H1 (cell line): ENCODE measurements around the gene INTU. TPM values are rescaled to one million over a fixed set of nuclear protein-coding genes. Genes with fewer than 3 reads are reported as not detected.

ENCODE experiments used
- CTCF ChIA-PET: fragments of 300-600 bp; sonication (Branson Sonifier 250); formaldehyde crosslinking; loops from one replicate; lab custom pipeline; 2021; ENCODE audit not compliant: partially characterized antibody; lab: Charles Lee
- POLR2A ChIA-PET: fragments of 300-600 bp; sonication (Branson Sonifier 250); formaldehyde crosslinking; loops from one replicate; lab custom pipeline; 2021; ENCODE audit warnings: inconsistent platforms; ENCODE audit not compliant: partially characterized antibody; lab: Charles Lee
- DNase-seq, 2 experiments: peaks; one replicate each; pipeline versions ENCODE4 v3.0.0 to v3.0.0-alpha.2; 2010 to 2022; ENCODE audit warnings: low spot score in 2 of 2, low read depth in 1 of 2, mixed read lengths in 1 of 2
- FAIRE-seq: peaks from 2 replicates; lab custom pipeline; 2011; peaks lifted over from hg19 to GRCh38; lab: Jason Lieb, UNC
- H2AFZ ChIP-seq: 2 replicates; pipeline ENCODE4 v1.8.1; 2012; ENCODE audit warnings: low read length, inconsistent platforms
- H2AK5ac ChIP-seq: 2 replicates; pipeline ENCODE4 v1.6.1; 2013; ENCODE audit warnings: low read depth, low read length
- H2BK120ac ChIP-seq: replicated peaks from 2 replicates; pipeline ENCODE3; 2013; ENCODE audit warnings: low read depth, low read length, inconsistent platforms
- H2BK12ac ChIP-seq: 2 replicates; pipeline ENCODE4 v1.6.1; 2013; ENCODE audit warnings: low read depth, low read length
- H2BK15ac ChIP-seq: 2 replicates; pipeline ENCODE4 v1.6.1; 2013; ENCODE audit warnings: low read length
- H2BK20ac ChIP-seq: 2 replicates; pipeline ENCODE4 v1.6.1; 2013; ENCODE audit warnings: low read length
- H2BK5ac ChIP-seq: 2 replicates; pipeline ENCODE4 v1.6.1; 2013; ENCODE audit warnings: low read depth, low read length
- H3K14ac ChIP-seq: 2 replicates; pipeline ENCODE4 v1.6.1; 2013; ENCODE audit warnings: inconsistent platforms; ENCODE audit not compliant: insufficient read length
- H3K18ac ChIP-seq: 2 replicates; pipeline ENCODE4 v1.6.1; 2013; ENCODE audit warnings: low read length; ENCODE audit errors: extremely low read depth
- H3K23ac ChIP-seq: 2 replicates; pipeline ENCODE4 v1.6.1; 2013; ENCODE audit warnings: inconsistent platforms; ENCODE audit not compliant: insufficient read length
- H3K23me2 ChIP-seq: 2 replicates; pipeline ENCODE4 v1.6.1; 2013; ENCODE audit warnings: low read depth, low read length
- H3K27ac ChIP-seq: 2 replicates; pipeline ENCODE4 v1.6.1; 2011; ENCODE audit warnings: low read depth, low read length, inconsistent platforms
- H3K27me3 ChIP-seq, 4 experiments: replicated peaks in 1 of 4; 1 replicate in 1 of 4; 2 replicates in 3 of 4; pipeline versions ENCODE4 v1.6.1 to v1.8.1; 2011 to 2013; ENCODE audit warnings: low read length in 3 of 4, mild to moderate bottlenecking in 3 of 4, inconsistent platforms in 2 of 4, mixed read lengths in 2 of 4, moderate library complexity in 1 of 4; ENCODE audit not compliant: control insufficient read depth in 3 of 4, insufficient read depth in 3 of 4; ENCODE audit errors: extremely low read depth in 1 of 4
- H3K36me3 ChIP-seq, 4 experiments: 2 replicates each; pipeline versions ENCODE4 v1.6.1 to v1.8.1; 2011 to 2013; ENCODE audit warnings: mild to moderate bottlenecking in 4 of 4, low read length in 3 of 4, moderate library complexity in 2 of 4, control low read depth in 1 of 4, inconsistent platforms in 1 of 4; ENCODE audit not compliant: insufficient read depth in 4 of 4, control insufficient read depth in 2 of 4
- H3K4ac ChIP-seq: replicated peaks from 2 replicates; pipeline ENCODE3; 2013; ENCODE audit warnings: low read length, low read depth, mixed read lengths, inconsistent platforms; ENCODE audit not compliant: insufficient read length
- H3K4me1 ChIP-seq, 4 experiments: replicated peaks in 1 of 4; 1 replicate in 1 of 4; 2 replicates in 3 of 4; pipeline versions ENCODE4 v1.6.1 to v1.8.1; 2011 to 2013; ENCODE audit warnings: low read length in 3 of 4, inconsistent platforms in 2 of 4, mixed read lengths in 1 of 4; ENCODE audit not compliant: insufficient read depth in 4 of 4, control insufficient read depth in 3 of 4
- H3K4me2 ChIP-seq, 2 experiments: 2 replicates each; pipeline versions ENCODE4 v1.6.1 to v1.8.1; 2011 to 2013; ENCODE audit warnings: low read depth in 2 of 2, low read length in 2 of 2, control low read depth in 1 of 2, inconsistent platforms in 1 of 2, mild to moderate bottlenecking in 1 of 2; ENCODE audit not compliant: insufficient read depth in 1 of 2
- H3K4me3 ChIP-seq, 4 experiments: fragments of 200-600, 300-600 bp in 1 of 4; sonication (generic), shearing (Covaris generic), sonication (Bioruptor Twin) in 1 of 4; 2 replicates each; pipeline versions ENCODE4 v1.5.1 to v1.8.1; 2011 to 2016; ENCODE audit warnings: low read length in 4 of 4, low read depth in 3 of 4, control low read depth in 2 of 4, inconsistent platforms in 2 of 4, mild to moderate bottlenecking in 2 of 4, mixed read lengths in 1 of 4, moderate library complexity in 1 of 4; ENCODE audit not compliant: insufficient read depth in 2 of 4; ENCODE audit errors: extremely low read depth in 1 of 4
- H3K56ac ChIP-seq: replicated peaks from 2 replicates; pipeline ENCODE3; 2013; ENCODE audit warnings: low read depth, mild to moderate bottlenecking, mixed read lengths, low read length, inconsistent platforms; ENCODE audit not compliant: insufficient read length
- H3K79me1 ChIP-seq: 2 replicates; pipeline ENCODE4 v1.6.1; 2013; ENCODE audit warnings: low read depth, low read length, control low read depth
- H3K79me2 ChIP-seq, 2 experiments: 2 replicates each; pipeline versions ENCODE4 v1.6.1 to v1.8.1; 2012 to 2013; ENCODE audit warnings: low read length in 2 of 2, mild to moderate bottlenecking in 2 of 2, inconsistent platforms in 1 of 2; ENCODE audit not compliant: insufficient read depth in 2 of 2, control insufficient read depth in 1 of 2
- H3K9ac ChIP-seq, 4 experiments: replicated peaks in 1 of 4; 1 replicate in 1 of 4; 2 replicates in 3 of 4; pipeline versions ENCODE4 v1.6.1 to v1.8.1; 2011 to 2013; ENCODE audit warnings: low read depth in 3 of 4, low read length in 3 of 4, control low read depth in 2 of 4, mild to moderate bottlenecking in 2 of 4, moderate library complexity in 2 of 4, inconsistent platforms in 1 of 4; ENCODE audit errors: extremely low read depth in 1 of 4
- H3K9me3 ChIP-seq, 2 experiments: 2 replicates each; pipeline versions ENCODE4 v1.6.1 to v1.8.1; 2012 to 2013; ENCODE audit warnings: mild to moderate bottlenecking in 2 of 2, moderate library complexity in 2 of 2, control low read depth in 1 of 2, inconsistent platforms in 1 of 2, low read depth in 1 of 2, low read length in 1 of 2, mixed read lengths in 1 of 2; ENCODE audit not compliant: insufficient read depth in 2 of 2
- H4K20me1 ChIP-seq, 2 experiments: replicated peaks in 1 of 2; 2 replicates each; pipeline versions ENCODE3 to v1.8.1; 2011 to 2013; ENCODE audit warnings: inconsistent platforms in 2 of 2, low read length in 2 of 2, mild to moderate bottlenecking in 1 of 2; ENCODE audit not compliant: insufficient read depth in 2 of 2, control insufficient read depth in 1 of 2
- H4K5ac ChIP-seq: 2 replicates; pipeline ENCODE4 v1.6.1; 2013; ENCODE audit warnings: low read length, low read depth, mixed read lengths, inconsistent platforms; ENCODE audit not compliant: insufficient read length
- H4K8ac ChIP-seq: 2 replicates; pipeline ENCODE4 v1.8.0; 2013; ENCODE audit warnings: mild to moderate bottlenecking, moderate library complexity, low read length, inconsistent platforms; ENCODE audit not compliant: insufficient read depth; ENCODE audit errors: extremely low read depth
- H4K91ac ChIP-seq: replicated peaks from 2 replicates; pipeline ENCODE3; 2013; ENCODE audit warnings: low read length, mixed read lengths, inconsistent platforms; ENCODE audit not compliant: insufficient read length
- SIN3A ChIP-seq, 2 experiments: IDR thresholded peaks in 1 of 2; conservative IDR thresholded peaks in 1 of 2; 2 replicates each; pipeline ENCODE4 v1.6.1; 2011 to 2012; ENCODE audit warnings: low read length in 2 of 2, improper control_type of control experiment in 1 of 2, low read depth in 1 of 2, mild to moderate bottlenecking in 1 of 2
- TBP ChIP-seq: IDR thresholded peaks from 2 replicates; pipeline ENCODE4 v1.6.1; 2011; ENCODE audit warnings: low read depth, low read length, improper control_type of control experiment
- polyA plus RNA-seq, 7 experiments: library from polyadenylated mRNA; depleted of rRNA in 3 of 7; stranded (reverse) in 5 of 7; unstranded in 2 of 7; fragments of >200 nt in 5 of 7; fragments of 200-250 nt in 2 of 7; gene quantifications; 1 replicate in 5 of 7; 2 replicates in 1 of 7; 4 replicates in 1 of 7; pipeline versions ENCODE4 v1.2.1 to v1.2.3, GENCODE V29; 2011 to 2013; ENCODE audit warnings: missing spikeins in 2 of 7, mixed read lengths in 2 of 7
- total RNA-seq: library from RNA; stranded (reverse); fragmentation: NEBNext Ultra II Directional; extraction: Animal tissue kit (Norgen Biotek cat#: 25700); gene quantifications from 2 replicates; pipeline ENCODE4 v1.2.1, GENCODE V29; 2021

The INTU gene
- total and polyA plus RNA-seq, 2 of the 8 experiments (the other 6 are each of a cell fraction or from before 2014, with no cell fraction given): 6.0 to 15.1 TPM

GRCh38 chr4:127685292-127685691 lies 52.5 kb downstream of the INTU start:
- DNase-seq (no peak), FAIRE-seq (no peak)
- Histone ChIP-seq H3K79me1 (no peaks in the 10 kb centered on the region), H3K14ac (no peak overlapping the region), H3K18ac (no peak overlapping the region), H2AK5ac (no peak overlapping the region), H3K36me3 (peaks cover 0 to 6% (median 0%) of the 10 kb centered on the region in 4 experiments; a peak in 2 of 8 replicates), H3K23me2 (no peaks in the 10 kb centered on the region), H3K4me3 (no peak overlapping the region), H3K4ac (no peak overlapping the region), H2BK15ac (no peak overlapping the region), H2BK12ac (no peak overlapping the region), H4K91ac (no peak overlapping the region), H2AFZ (no peak overlapping the region), H3K4me2 (no peak overlapping the region), H3K79me2 (no peaks in the 10 kb centered on the region), H2BK120ac (no peak overlapping the region), H3K56ac (no peak overlapping the region), H2BK5ac (no peak overlapping the region), H3K4me1 (no peaks in the 10 kb centered on the region), H4K5ac (no peak overlapping the region), H3K27me3 (no peaks in the 10 kb centered on the region), H4K20me1 (peaks cover 0 to 2% of the 10 kb centered on the region in 2 experiments), H3K27ac (no peak overlapping the region), H3K23ac (no peak overlapping the region), H3K9ac (no peak overlapping the region), H4K8ac (no peak overlapping the region), H2BK20ac (no peak overlapping the region), H3K9me3 (no peaks in the 10 kb centered on the region)
- ChIA-PET POLR2A (no interaction called here), CTCF (interaction anchor here (0.8 to 1.2 kb wide), 2 partner anchors 12 to 47 kb away, joined by 3 read pairs; no protein-coding TSS in a partner anchor)
- TF ChIP-seq SIN3A (conservative IDR thresholded peaks at IDR 0.05 in 1 of 2, IDR thresholded peaks at IDR 0.05 in 1 of 2; ENCODE audit: low read depth in 1 of 2, low read length in 2 of 2): no peak
- no peak for TF ChIP-seq TBP
